ENCODE data around the gene FRMPD4. TPM values are rescaled to one million over a fixed set of nuclear protein-coding genes. Genes with fewer than 3 reads are reported as not detected.

FRMPD4 gene
- total RNA-seq, 1 donor from 2014 or later = not detected

GRCh38 chrX:12554206-12554605 is 415.9 kb downstream of the FRMPD4 start:
- no peak for DNase-seq

- no peak for DNase-seq
These were observed 424.8 kb downstream of the FRMPD4 start for GRCh38 chrX:12563121-12563520.

GRCh38 chrX:12564221-12564620 is 425.9 kb downstream of the FRMPD4 start:
- no peak for DNase-seq

GRCh38 chrX:12567857-12568256 is 429.6 kb downstream of the FRMPD4 start:
- peak; percentile 35 for DNase-seq

GRCh38 chrX:12570859-12571501 is 432.7 kb downstream of the FRMPD4 start:
- DNase-seq = peak; percentile 2

GRCh38 chrX:12579311-12579710 is 441.0 kb downstream of the FRMPD4 start:
- DNase-seq = no peak

GRCh38 chrX:12580548-12580947 is 442.3 kb downstream of the FRMPD4 start:
- DNase-seq = no peak

GRCh38 chrX:12581546-12581945 is 443.3 kb downstream of the FRMPD4 start:
- no peak for DNase-seq

- no peak for DNase-seq
These were observed 444.4 kb downstream of the FRMPD4 start for GRCh38 chrX:12582649-12583048.

- no peak for DNase-seq
These were observed 445.3 kb downstream of the FRMPD4 start for GRCh38 chrX:12583543-12583942.

GRCh38 chrX:12595720-12596119 is 457.4 kb downstream of the FRMPD4 start:
- no peak for DNase-seq

GRCh38 chrX:12610079-12610478 is 471.8 kb downstream of the FRMPD4 start:
- DNase-seq = peak; percentile 8

- DNase-seq = no peak
These were observed 473.2 kb downstream of the FRMPD4 start for GRCh38 chrX:12611471-12611870.

GRCh38 chrX:12614266-12614665 is 476.0 kb downstream of the FRMPD4 start:
- DNase-seq = no peak

GRCh38 chrX:12615061-12615460 is 476.8 kb downstream of the FRMPD4 start:
- no peak for DNase-seq

GRCh38 chrX:12617241-12617640 is 479.0 kb downstream of the FRMPD4 start:
- DNase-seq = no peak

- no peak for DNase-seq
These were observed 509.0 kb downstream of the FRMPD4 start for GRCh38 chrX:12647230-12647629.

- no peak for DNase-seq
These were observed 510.7 kb downstream of the FRMPD4 start for GRCh38 chrX:12648995-12649394.

GRCh38 chrX:12657433-12657832 is 519.2 kb downstream of the FRMPD4 start:
- DNase-seq = no peak

GRCh38 chrX:12657881-12658280 is 519.6 kb downstream of the FRMPD4 start:
- DNase-seq = no peak

GRCh38 chrX:12661464-12661863 is 523.2 kb downstream of the FRMPD4 start:
- DNase-seq = no peak

GRCh38 chrX:12672367-12673106 is 534.3 kb downstream of the FRMPD4 start:
- no peak for DNase-seq

- DNase-seq = no peak
These were observed 535.2 kb downstream of the FRMPD4 start for GRCh38 chrX:12673487-12673886.

- DNase-seq = no peak
These were observed 541.2 kb downstream of the FRMPD4 start for GRCh38 chrX:12679522-12679921.
